Astrocyte of the spinal cord (primary cell): ENCODE data around the gene OSBPL10.

ENCODE experiments used
- DNase-seq: peaks from one replicate; pipeline ENCODE4 v3.0.0; 2011; ENCODE audit warnings: low read depth, low spot score
- H3K4me3 ChIP-seq: 2 replicates; pipeline ENCODE4 v1.5.1; 2011; ENCODE audit warnings: low read depth, mild to moderate bottlenecking, low read length, moderate library complexity
- in situ Hi-C: cut with HindIII; loops from 2 replicates; pipeline ENCODE4 v1.10.0; 2017; ENCODE audit warnings: low sequenced_read_pairs
- TF ChIP-seq, protein P1 (sequence below): IDR thresholded peaks from 2 replicates; pipeline ENCODE4 v1.5.1; 2012; ENCODE audit warnings: low read depth, mild to moderate bottlenecking, low read length, inconsistent platforms

Gene OSBPL10

DNA sequence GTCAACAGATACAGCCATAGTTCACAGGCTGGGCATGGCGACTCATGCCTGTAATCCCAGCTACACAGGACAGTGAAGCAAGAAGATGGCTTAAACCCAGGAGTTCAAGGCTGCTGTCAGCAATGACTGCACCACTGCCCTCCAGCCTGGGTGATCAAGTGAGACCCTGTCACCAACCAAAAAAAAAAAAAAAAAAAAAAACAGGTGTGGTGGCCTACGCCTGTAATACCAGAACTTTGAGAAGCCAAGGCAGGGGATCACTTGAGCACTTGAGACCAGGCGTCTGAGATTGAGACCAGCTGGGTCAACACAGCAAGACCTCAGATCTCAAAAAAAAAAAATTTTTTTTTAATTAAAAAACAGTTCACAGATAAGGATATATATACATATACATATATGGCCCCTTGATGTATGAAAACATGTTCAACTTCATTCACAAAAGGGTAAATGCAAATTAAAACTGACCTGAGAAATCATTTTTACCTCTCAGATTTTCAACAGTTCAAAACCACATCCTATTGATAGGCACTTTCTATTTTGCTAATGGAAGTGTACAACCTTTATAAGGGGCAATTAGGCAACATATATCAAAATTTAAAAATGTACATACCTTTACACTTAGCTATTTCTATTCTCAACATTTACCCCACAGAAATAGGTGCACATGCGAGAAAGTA lies 51.1 kb downstream of the OSBPL10 start:
- TF ChIP-seq, protein P1, sequence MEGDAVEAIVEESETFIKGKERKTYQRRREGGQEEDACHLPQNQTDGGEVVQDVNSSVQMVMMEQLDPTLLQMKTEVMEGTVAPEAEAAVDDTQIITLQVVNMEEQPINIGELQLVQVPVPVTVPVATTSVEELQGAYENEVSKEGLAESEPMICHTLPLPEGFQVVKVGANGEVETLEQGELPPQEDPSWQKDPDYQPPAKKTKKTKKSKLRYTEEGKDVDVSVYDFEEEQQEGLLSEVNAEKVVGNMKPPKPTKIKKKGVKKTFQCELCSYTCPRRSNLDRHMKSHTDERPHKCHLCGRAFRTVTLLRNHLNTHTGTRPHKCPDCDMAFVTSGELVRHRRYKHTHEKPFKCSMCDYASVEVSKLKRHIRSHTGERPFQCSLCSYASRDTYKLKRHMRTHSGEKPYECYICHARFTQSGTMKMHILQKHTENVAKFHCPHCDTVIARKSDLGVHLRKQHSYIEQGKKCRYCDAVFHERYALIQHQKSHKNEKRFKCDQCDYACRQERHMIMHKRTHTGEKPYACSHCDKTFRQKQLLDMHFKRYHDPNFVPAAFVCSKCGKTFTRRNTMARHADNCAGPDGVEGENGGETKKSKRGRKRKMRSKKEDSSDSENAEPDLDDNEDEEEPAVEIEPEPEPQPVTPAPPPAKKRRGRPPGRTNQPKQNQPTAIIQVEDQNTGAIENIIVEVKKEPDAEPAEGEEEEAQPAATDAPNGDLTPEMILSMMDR: no peak
- H3K4me3 ChIP-seq: no peak overlapping the region
- in situ Hi-C loops: no loop called here
- no peak for DNase-seq

DNA sequence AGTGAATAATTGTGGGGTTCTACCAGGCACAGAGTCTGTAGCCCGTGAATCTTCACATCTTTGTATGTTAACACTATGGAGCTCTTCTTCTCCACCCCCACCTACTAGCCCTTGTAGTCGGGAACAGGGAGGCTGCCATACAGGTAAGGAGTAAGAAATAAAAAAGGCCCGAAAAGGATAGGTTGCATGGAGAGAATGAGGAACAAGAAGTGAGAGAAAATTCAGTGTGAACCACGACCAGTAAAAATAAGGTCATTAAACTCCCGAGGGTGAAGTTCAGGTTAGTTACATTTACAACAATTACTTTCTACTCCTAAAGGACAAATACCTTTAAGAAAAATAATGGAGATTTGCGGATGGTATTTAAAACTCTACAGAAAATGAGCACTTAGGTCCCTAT lies 53.3 kb downstream of the OSBPL10 start:
- TF ChIP-seq, protein P1: no peak
- no peak for DNase-seq
- in situ Hi-C loops: no loop called here
- no peak overlapping the region for H3K4me3 ChIP-seq

DNA sequence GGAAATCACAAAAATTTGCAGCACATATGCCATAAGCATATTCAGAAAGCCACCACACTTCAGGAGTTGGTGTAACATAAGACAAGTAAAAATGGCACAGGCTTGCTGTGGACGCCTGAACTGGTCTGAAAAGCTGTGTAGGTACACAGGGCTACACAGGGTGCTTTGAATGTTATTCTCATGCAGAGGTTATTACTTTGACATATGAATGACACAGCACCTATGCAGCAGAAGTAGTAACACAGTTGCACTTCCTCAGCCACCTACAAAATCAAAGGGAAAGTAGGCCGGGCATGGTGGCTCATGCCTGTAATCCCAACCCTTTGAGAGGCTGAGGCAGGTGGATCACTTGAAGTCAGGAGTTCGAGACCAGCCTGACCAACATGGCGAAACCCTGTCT lies 54.5 kb downstream of the OSBPL10 start:
- DNase-seq: no peak
- H3K4me3 ChIP-seq: no peak overlapping the region
- TF ChIP-seq, protein P1: no peak
- in situ Hi-C loops: no loop called here

DNA sequence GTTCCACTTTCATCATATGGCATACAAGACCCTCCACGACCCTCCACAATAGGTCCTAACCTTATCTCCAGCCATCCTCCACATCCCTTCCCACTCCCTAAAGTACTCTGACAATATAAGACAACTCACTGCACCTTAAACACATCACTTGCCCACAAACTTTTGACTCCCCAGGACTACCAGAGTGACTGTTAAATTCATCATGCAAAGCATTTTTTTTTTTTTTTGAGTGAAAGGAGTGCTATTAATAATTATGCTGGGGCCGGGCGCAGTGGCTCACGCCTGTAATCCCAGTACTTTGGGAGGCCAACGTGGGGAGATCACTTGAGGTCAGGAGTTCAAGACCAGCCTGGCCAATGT lies 55.8 kb downstream of the OSBPL10 start:
- TF ChIP-seq, protein P1: no peak
- DNase-seq: no peak
- H3K4me3 ChIP-seq: no peak overlapping the region
- in situ Hi-C loops: no loop called here

DNA sequence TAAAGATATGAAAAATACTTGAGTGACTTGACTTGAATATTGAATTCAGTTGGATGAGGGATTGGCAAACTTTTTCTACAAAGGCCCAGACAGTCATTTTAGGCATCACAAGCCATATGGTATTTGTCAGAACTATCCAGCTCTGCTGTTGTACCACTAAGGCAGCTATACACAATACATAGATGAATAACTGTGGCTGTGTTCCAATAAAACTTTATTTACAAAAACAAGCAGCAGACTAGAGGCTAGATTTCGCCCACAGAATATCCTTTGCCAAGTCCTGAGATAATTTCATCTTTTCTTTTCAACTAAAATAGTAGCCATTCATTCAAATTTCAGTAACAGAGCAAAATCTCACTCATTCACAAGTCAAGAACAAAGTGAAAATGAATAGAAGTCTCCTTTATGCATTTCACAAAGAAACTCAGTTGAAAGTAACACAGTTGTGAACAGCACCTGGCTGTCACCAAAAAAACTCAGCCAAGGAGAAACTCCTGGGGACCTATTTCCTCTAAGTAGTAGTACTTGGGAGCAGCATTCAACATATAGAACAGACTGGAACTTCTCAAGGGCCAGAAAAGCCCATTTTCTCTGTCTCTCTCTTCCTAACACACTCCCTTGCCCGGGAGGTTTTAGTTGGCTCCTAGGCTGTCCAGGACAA lies 56.3 kb downstream of the OSBPL10 start:
- TF ChIP-seq, protein P1: no peak
- in situ Hi-C loops: no loop called here
- no peak for DNase-seq
- H3K4me3 ChIP-seq: no peak overlapping the region

DNA sequence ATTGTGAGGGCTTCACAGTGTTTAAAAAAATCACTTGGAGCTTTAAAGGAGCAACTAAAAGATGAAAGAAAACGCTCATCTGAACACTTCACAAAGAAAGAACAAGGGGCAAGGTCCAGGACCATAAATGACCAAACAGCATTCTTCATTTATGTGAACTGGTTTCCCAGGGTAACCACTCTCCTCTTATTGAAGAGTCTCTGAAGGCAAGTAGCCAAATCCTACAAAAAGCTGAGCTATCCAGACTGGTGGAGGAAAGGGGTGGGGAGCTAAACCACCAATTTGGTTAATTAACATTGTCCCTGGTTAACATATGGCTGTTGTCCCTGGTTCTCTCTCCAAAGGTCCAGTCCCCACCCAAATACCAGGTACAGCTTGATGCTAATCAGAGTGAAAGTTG lies 58.1 kb downstream of the OSBPL10 start:
- peak; percentile 16 for DNase-seq
- in situ Hi-C loops: no loop called here
- no peak overlapping the region for H3K4me3 ChIP-seq
- TF ChIP-seq, protein P1: no peak
